MCF 10A (cell line): ENCODE results near the gene PTPRN2. TPM values are rescaled to one million over a fixed set of nuclear protein-coding genes. Genes with fewer than 3 reads are reported as not detected.

ENCODE experiments used
- BruUV-seq: library from RNA; stranded (reverse); fragments of 400-500 nt; replicated peaks from 2 replicates; lab custom pipeline; 2021; lab: Mats Ljungman, UMichigan
- CTCF ChIA-PET: fragments of 300-600 bp; sonication (Branson Sonifier 250); formaldehyde crosslinking; extraction: SDS; loops from one replicate; lab custom pipeline; 2021; ENCODE audit warnings: antibody characterized with exemption, inconsistent platforms; lab: Yijun Ruan, JAX
- POLR2A ChIA-PET: fragments of 300-600, 350-650 bp; sonication (Branson Sonifier 250); formaldehyde crosslinking; extraction: SDS; loops from one replicate; lab custom pipeline; 2020; ENCODE audit warnings: antibody characterized with exemption, inconsistent platforms; lab: Yijun Ruan, JAX
- DNase-seq: peaks from one replicate; pipeline ENCODE4 v3.0.0-alpha.2; 2018; ENCODE audit not compliant: unreplicated experiment
- H3K27ac Mint-ChIP-seq: one replicate; pipeline ENCODE4 v1.8.0; 2022; ENCODE audit warnings: mild to moderate bottlenecking, low read depth, mixed read lengths; ENCODE audit not compliant: unreplicated experiment
- H3K27me3 Mint-ChIP-seq: one replicate; pipeline ENCODE4 v1.8.0; 2022; ENCODE audit warnings: mixed read lengths; ENCODE audit not compliant: insufficient read depth, unreplicated experiment
- H3K36me3 Mint-ChIP-seq: one replicate; pipeline ENCODE4 v1.8.0; 2022; ENCODE audit warnings: mild to moderate bottlenecking, moderate library complexity, mixed read lengths; ENCODE audit not compliant: insufficient read depth, unreplicated experiment
- H3K4me1 Mint-ChIP-seq: one replicate; pipeline ENCODE4 v1.8.0; 2022; ENCODE audit warnings: mixed read lengths; ENCODE audit not compliant: insufficient read depth, unreplicated experiment
- H3K4me3 Mint-ChIP-seq: one replicate; pipeline ENCODE4 v1.8.0; 2022; ENCODE audit warnings: mild to moderate bottlenecking, moderate library complexity, mixed read lengths; ENCODE audit not compliant: unreplicated experiment
- H3K9me3 Mint-ChIP-seq: one replicate; pipeline ENCODE4 v1.8.0; 2022; ENCODE audit warnings: mixed read lengths; ENCODE audit not compliant: unreplicated experiment
- intact Hi-C: fragments of 100-400 bp; cut with micrococcal nuclease; formaldehyde crosslinking; loops from 2 replicates; pipeline ENCODE4 v1.14.1; 2022
- total RNA-seq: library from RNA; stranded (reverse); gene quantifications from 2 replicates; pipeline ENCODE4 v1.2.3, GENCODE V29; 2022
- TF ChIP-seq, protein P1 (sequence below): fragments of 200-600 bp; IDR thresholded peaks from one replicate; pipeline ENCODE4 v1.8.0; 2022; ENCODE audit warnings: antibody characterized with exemption, mild to moderate bottlenecking; ENCODE audit not compliant: unreplicated experiment

The PTPRN2 gene
- total RNA-seq, 1 experiment from 2014 or later, result 4.5 TPM

- H3K9me3 Mint-ChIP-seq, result no peaks in the 10 kb centered on the region
- no peaks in the 10 kb centered on the region for H3K27me3 Mint-ChIP-seq
- CTCF ChIA-PET, result no interaction called here
- no peaks in the 10 kb centered on the region for H3K4me1 Mint-ChIP-seq
- H3K4me3 Mint-ChIP-seq, result no peak overlapping the region
- H3K36me3 Mint-ChIP-seq, result no peaks in the 10 kb centered on the region
- TF ChIP-seq, protein P1, sequence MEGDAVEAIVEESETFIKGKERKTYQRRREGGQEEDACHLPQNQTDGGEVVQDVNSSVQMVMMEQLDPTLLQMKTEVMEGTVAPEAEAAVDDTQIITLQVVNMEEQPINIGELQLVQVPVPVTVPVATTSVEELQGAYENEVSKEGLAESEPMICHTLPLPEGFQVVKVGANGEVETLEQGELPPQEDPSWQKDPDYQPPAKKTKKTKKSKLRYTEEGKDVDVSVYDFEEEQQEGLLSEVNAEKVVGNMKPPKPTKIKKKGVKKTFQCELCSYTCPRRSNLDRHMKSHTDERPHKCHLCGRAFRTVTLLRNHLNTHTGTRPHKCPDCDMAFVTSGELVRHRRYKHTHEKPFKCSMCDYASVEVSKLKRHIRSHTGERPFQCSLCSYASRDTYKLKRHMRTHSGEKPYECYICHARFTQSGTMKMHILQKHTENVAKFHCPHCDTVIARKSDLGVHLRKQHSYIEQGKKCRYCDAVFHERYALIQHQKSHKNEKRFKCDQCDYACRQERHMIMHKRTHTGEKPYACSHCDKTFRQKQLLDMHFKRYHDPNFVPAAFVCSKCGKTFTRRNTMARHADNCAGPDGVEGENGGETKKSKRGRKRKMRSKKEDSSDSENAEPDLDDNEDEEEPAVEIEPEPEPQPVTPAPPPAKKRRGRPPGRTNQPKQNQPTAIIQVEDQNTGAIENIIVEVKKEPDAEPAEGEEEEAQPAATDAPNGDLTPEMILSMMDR, result no peak
- POLR2A ChIA-PET, result no interaction called here
- H3K27ac Mint-ChIP-seq, result no peak overlapping the region
- intact Hi-C loops, result no loop called here
- no TSS peak for BruUV-seq
- no peak for DNase-seq
Measured at GRCh38 chr7:157976406-157976805, 611.2 kb downstream of the PTPRN2 start.

DNA sequence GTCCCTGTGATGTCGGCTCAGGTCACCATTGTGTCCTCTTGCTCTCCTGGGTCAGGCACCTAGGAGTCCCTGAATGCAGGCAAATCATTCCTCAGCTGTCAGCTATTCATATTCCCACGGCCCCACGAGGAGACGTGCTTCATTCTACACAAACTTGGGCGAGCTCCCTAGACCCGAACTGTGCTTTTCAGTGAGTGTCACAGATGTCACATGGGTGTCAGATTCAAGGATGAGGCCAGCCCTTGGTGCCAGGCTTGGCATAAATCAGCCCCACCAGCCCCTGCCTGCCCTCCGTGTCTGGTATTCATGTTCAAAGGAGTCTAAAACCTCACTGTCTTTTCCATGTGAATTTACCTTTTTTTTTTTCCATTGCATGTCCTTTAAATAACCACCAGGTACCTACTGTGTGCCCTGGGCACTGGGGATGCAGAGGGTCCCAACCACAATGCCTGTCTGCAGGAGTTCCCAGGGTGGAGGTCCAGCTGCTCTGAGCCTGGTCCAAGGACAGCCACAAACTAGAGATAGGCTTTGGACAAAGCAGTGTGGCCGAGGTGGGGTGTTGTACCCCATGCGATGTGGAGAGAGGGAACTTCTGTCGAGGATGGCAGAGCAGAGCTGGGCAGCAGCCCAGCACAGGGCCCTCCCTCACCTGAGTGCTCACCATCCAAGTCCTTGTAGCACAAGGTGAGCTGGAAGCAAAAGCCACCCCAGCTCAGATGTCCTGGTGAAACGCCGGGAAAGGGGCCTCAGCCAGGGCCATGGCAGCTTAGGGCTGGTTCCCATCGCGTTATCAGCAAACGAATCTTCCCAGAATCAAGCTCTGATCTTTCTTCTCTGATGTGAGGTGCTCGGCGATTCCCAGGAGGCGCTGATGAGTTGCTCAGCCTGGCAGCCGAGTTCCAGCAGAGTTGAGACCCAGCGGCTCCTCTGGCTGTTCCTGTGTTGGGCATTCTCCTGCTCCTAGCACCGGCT lies 611.9 kb downstream of the PTPRN2 start:
- POLR2A ChIA-PET, result no interaction called here
- BruUV-seq, result no TSS peak
- Mint-ChIP-seq H3K4me1 (no peaks in the 10 kb centered on the region), H3K9me3 (no peaks in the 10 kb centered on the region), H3K27ac (no peak overlapping the region), H3K36me3 (no peaks in the 10 kb centered on the region), H3K27me3 (no peaks in the 10 kb centered on the region), H3K4me3 (no peak overlapping the region)
- CTCF ChIA-PET, result interaction anchor here (0.5 kb wide), 1 partner anchor 36 kb away, joined by 3 read pairs; no protein-coding TSS in a partner anchor
- DNase-seq, result no peak
- intact Hi-C loops, result no loop called here
- TF ChIP-seq, protein P1, result no peak

- BruUV-seq, result no TSS peak
- H3K9me3 Mint-ChIP-seq, result no peaks in the 10 kb centered on the region
Measured at GRCh38 chr7:157974678-157975230, 612.9 kb downstream of the PTPRN2 start.

More at GRCh38 chr7:157974678-157975230, 612.9 kb downstream of the PTPRN2 start:
- Mint-ChIP-seq H3K27ac (no peak overlapping the region), H3K4me3 (no peak overlapping the region), H3K36me3 (no peaks in the 10 kb centered on the region), H3K27me3 (no peaks in the 10 kb centered on the region), H3K4me1 (no peaks in the 10 kb centered on the region)
- TF ChIP-seq, protein P1, result no peak
- ChIA-PET POLR2A (no interaction called here), CTCF (interaction anchor here (0.5 kb wide), 1 partner anchor 37 kb away, joined by 3 read pairs; no protein-coding TSS in a partner anchor)
- intact Hi-C loops, result no loop called here
- no peak for DNase-seq
